C4-2B (cell line): ENCODE measurements around the gene EEIG1.

Experiments used
- CTCF ChIP-seq: fragments of 450-650 bp; conservative IDR thresholded peaks from 2 replicates; pipeline ENCODE4 v1.5.1; 2017; ENCODE audit warnings: mild to moderate bottlenecking
- ZFX ChIP-seq: fragments of 450-650 bp; IDR thresholded peaks from 2 replicates; pipeline ENCODE4 v1.6.1; 2017

DNA sequence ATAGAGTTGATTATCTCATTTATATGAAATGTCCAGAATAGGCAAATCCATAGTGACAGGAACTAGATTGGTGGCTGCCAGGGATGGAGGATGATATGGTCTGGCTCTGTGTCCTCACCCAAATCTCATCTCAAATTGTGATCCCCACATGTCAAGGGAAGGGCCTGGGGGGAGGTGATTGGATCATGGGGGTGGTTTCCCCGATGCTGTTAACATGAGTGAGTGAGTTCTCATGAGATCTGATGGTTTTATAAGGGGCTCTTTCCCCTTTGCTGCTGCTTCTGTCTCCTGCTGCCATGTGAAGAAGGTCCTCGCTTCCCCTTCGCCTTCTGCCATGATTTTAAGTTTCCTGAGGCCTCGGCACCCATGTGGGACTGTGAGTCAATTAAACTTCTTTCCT is 21.4 kb downstream of the EEIG1 start:
- TF ChIP-seq CTCF (no peak), ZFX (no peak)
